DND-41 (cell line): Measurements from ENCODE around the gene KCNAB2.

Source experiments
- ATAC-seq: fragments of 200-7000 bp; cut with Tn5 transposase; 3 replicates; pipeline ENCODE4 v1.9.1; 2021; ENCODE audit warnings: low read depth; ENCODE audit not compliant: insufficient read depth
- DNase-seq: peaks from one replicate; pipeline ENCODE4 v3.0.0-alpha.2; 2020
- H2AFZ ChIP-seq: 2 replicates; pipeline ENCODE4 v1.6.0; 2012; ENCODE audit warnings: low read depth, low read length
- H3K27ac ChIP-seq: 2 replicates; pipeline ENCODE4 v1.5.1; 2012; ENCODE audit warnings: low read length, inconsistent platforms
- H3K27me3 ChIP-seq: fragments of 200-600 bp; sonication (generic); 2 replicates; pipeline ENCODE4 v1.6.0; 2012; ENCODE audit warnings: low read length, mild to moderate bottlenecking, inconsistent platforms; ENCODE audit not compliant: insufficient read depth, poor library complexity
- H3K36me3 ChIP-seq: 2 replicates; pipeline ENCODE4 v1.5.1; 2012; ENCODE audit warnings: low read length, inconsistent platforms; ENCODE audit not compliant: insufficient read depth
- H3K4me1 ChIP-seq: 2 replicates; pipeline ENCODE4 v1.5.1; 2012; ENCODE audit warnings: mild to moderate bottlenecking, low read length; ENCODE audit not compliant: insufficient read depth
- H3K4me2 ChIP-seq: 2 replicates; pipeline ENCODE4 v1.6.0; 2012; ENCODE audit warnings: mild to moderate bottlenecking, moderate library complexity, low read length, inconsistent platforms; ENCODE audit not compliant: insufficient read depth
- H3K4me3 ChIP-seq, 2 experiments: fragments of 200-600 bp in 1 of 2; shearing (Covaris generic) in 1 of 2; 2 replicates each; pipeline ENCODE4 v1.5.1; 2012 to 2016; ENCODE audit warnings: inconsistent platforms in 2 of 2, low read length in 2 of 2, mild to moderate bottlenecking in 2 of 2, low read depth in 1 of 2, moderate library complexity in 1 of 2
- H3K79me2 ChIP-seq: 2 replicates; pipeline ENCODE4 v1.6.0; 2012; ENCODE audit warnings: low read length, inconsistent platforms; ENCODE audit not compliant: insufficient read depth
- H3K9ac ChIP-seq: 2 replicates; pipeline ENCODE4 v1.6.0; 2012; ENCODE audit warnings: low read depth, mild to moderate bottlenecking, inconsistent platforms, low read length, moderate library complexity
- H3K9me3 ChIP-seq: 2 replicates; pipeline ENCODE4 v1.5.1; 2012; ENCODE audit warnings: low read length, moderate library complexity, mild to moderate bottlenecking, inconsistent platforms; ENCODE audit not compliant: insufficient read depth, severe bottlenecking
- H4K20me1 ChIP-seq: 2 replicates; pipeline ENCODE4 v1.6.0; 2012; ENCODE audit warnings: low read length; ENCODE audit not compliant: insufficient read depth
- EZH2 ChIP-seq: IDR thresholded peaks from 3 replicates; pipeline ENCODE4 v1.6.1; 2012; ENCODE audit warnings: borderline replicate concordance, low read depth, mild to moderate bottlenecking, moderate library complexity, low read length, inconsistent platforms; ENCODE audit not compliant: severe bottlenecking
- TF ChIP-seq, protein P1 (sequence below): IDR thresholded peaks from 2 replicates; pipeline ENCODE4 v1.5.1; 2012; ENCODE audit warnings: borderline replicate concordance, low read length, moderate library complexity, mild to moderate bottlenecking; ENCODE audit not compliant: poor library complexity, severe bottlenecking; ENCODE audit errors: extremely low read depth

Gene KCNAB2

DNA sequence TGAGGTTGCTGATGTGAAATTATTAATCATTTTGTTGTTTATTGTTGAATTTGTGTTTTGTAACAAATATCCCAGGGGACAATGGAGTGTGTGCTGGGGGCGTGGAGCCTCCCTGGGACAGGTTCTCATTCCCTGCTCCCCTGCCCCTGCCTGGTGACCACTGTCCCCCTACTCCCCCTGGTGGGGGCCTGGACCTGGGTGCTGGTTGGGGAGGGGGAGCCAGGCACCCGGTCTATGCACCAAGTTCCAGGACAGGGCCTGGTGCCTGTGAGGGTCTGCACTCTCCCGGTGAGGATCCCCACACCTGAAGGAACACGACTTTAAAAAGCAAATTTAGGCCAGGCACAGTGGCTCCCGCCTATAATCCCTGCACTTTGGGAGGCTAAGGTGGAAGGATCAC, 92.1 kb downstream of the KCNAB2 start:
- DNase-seq, result no peak
- H3K4me2 ChIP-seq, result no peak overlapping the region
- H3K27me3 ChIP-seq, result no peaks in the 10 kb centered on the region
- no peaks in the 10 kb centered on the region for H4K20me1 ChIP-seq
- no peaks in the 10 kb centered on the region for H3K4me1 ChIP-seq
- H2AFZ ChIP-seq, result no peak overlapping the region
- TF ChIP-seq, protein P1, sequence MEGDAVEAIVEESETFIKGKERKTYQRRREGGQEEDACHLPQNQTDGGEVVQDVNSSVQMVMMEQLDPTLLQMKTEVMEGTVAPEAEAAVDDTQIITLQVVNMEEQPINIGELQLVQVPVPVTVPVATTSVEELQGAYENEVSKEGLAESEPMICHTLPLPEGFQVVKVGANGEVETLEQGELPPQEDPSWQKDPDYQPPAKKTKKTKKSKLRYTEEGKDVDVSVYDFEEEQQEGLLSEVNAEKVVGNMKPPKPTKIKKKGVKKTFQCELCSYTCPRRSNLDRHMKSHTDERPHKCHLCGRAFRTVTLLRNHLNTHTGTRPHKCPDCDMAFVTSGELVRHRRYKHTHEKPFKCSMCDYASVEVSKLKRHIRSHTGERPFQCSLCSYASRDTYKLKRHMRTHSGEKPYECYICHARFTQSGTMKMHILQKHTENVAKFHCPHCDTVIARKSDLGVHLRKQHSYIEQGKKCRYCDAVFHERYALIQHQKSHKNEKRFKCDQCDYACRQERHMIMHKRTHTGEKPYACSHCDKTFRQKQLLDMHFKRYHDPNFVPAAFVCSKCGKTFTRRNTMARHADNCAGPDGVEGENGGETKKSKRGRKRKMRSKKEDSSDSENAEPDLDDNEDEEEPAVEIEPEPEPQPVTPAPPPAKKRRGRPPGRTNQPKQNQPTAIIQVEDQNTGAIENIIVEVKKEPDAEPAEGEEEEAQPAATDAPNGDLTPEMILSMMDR, result peak; percentile 6
- TF ChIP-seq EZH2, result no peak
- no peaks in the 10 kb centered on the region for H3K79me2 ChIP-seq
- H3K27ac ChIP-seq, result no peak overlapping the region
- H3K9ac ChIP-seq, result no peak overlapping the region
- H3K9me3 ChIP-seq, result peaks cover 3% of the 10 kb centered on the region
- no peak for ATAC-seq
- no peak overlapping the region for H3K4me3 ChIP-seq
- no peaks in the 10 kb centered on the region for H3K36me3 ChIP-seq

- no peak overlapping the region for H3K4me3 ChIP-seq
- TF ChIP-seq EZH2, result no peak
- TF ChIP-seq, protein P1, result no peak
- H3K9me3 ChIP-seq, result no peaks in the 10 kb centered on the region
- no peaks in the 10 kb centered on the region for H3K36me3 ChIP-seq
- no peaks in the 10 kb centered on the region for H4K20me1 ChIP-seq
- no peaks in the 10 kb centered on the region for H3K4me1 ChIP-seq
- H3K4me2 ChIP-seq, result no peak overlapping the region
- no peaks in the 10 kb centered on the region for H3K27me3 ChIP-seq
- DNase-seq (no peak), ATAC-seq (no peak)
- H3K9ac ChIP-seq, result no peak overlapping the region
- no peak overlapping the region for H2AFZ ChIP-seq
- no peaks in the 10 kb centered on the region for H3K79me2 ChIP-seq
- no peak overlapping the region for H3K27ac ChIP-seq
These were observed 94.7 kb downstream of the KCNAB2 start for GRCh38 chr1:6140413-6140812.

- no peak for DNase-seq
- Histone ChIP-seq H4K20me1 (no peaks in the 10 kb centered on the region), H3K4me3 (no peak overlapping the region), H3K27ac (no peak overlapping the region), H3K27me3 (no peaks in the 10 kb centered on the region), H3K9ac (no peak overlapping the region), H2AFZ (no peak overlapping the region), H3K4me2 (no peak overlapping the region), H3K79me2 (no peaks in the 10 kb centered on the region), H3K4me1 (no peaks in the 10 kb centered on the region), H3K9me3 (no peaks in the 10 kb centered on the region), H3K36me3 (no peaks in the 10 kb centered on the region)
- no peak for TF ChIP-seq EZH2
- TF ChIP-seq, protein P1, result peak; percentile 32
- ATAC-seq, result no peak
These were observed 95.9 kb downstream of the KCNAB2 start for GRCh38 chr1:6141592-6141991.
